HepG2 (cell line): Measurements from ENCODE around the gene TAS1R3. TPM values are rescaled to one million over a fixed set of nuclear protein-coding genes. Genes with fewer than 3 reads are reported as not detected.

Source experiments
- ADNP ChIP-seq: sonication (generic); formaldehyde crosslinking; IDR thresholded peaks from 2 replicates; pipeline ENCODE4 v1.4.0; 2020; ENCODE audit warnings: missing genetic modification reagents
- CBX2 ChIP-seq, 2 experiments: fragments of 200-600 bp in 1 of 2; sonication (generic); formaldehyde crosslinking in 1 of 2; IDR thresholded peaks; 2 replicates each; pipeline versions ENCODE4 v1.7.0 to v1.8.1; 2018 to 2022; ENCODE audit warnings: low read depth in 2 of 2, low read length in 1 of 2, mild to moderate bottlenecking in 1 of 2, missing genetic modification reagents in 1 of 2
- FOXC1 ChIP-seq: sonication (generic); formaldehyde crosslinking; IDR thresholded peaks from 2 replicates; pipeline ENCODE4 v1.8.0; 2022; ENCODE audit warnings: mild to moderate bottlenecking, missing genetic modification reagents, borderline replicate concordance
- GFI1 ChIP-seq: sonication (generic); formaldehyde crosslinking; IDR thresholded peaks from 2 replicates; pipeline ENCODE4 v1.5.0; 2020; ENCODE audit warnings: missing genetic modification reagents, mild to moderate bottlenecking, borderline replicate concordance
- GPN1 ChIP-seq: sonication (generic); formaldehyde crosslinking; IDR thresholded peaks from 2 replicates; pipeline ENCODE4 v1.5.1; 2020; ENCODE audit warnings: missing genetic modification reagents, borderline replicate concordance
- JUNB ChIP-seq: sonication (generic); formaldehyde crosslinking; IDR thresholded peaks from 2 replicates; pipeline ENCODE4 v1.8.0; 2022; ENCODE audit warnings: missing genetic modification reagents, mild to moderate bottlenecking, borderline replicate concordance
- MTA1 ChIP-seq: sonication (generic); formaldehyde crosslinking; IDR thresholded peaks from 2 replicates; pipeline ENCODE4 v1.4.0; 2020; ENCODE audit warnings: missing genetic modification reagents, mild to moderate bottlenecking, borderline replicate concordance
- NR2F6 ChIP-seq, 2 experiments: IDR thresholded peaks; 2 replicates each; pipeline ENCODE4 v1.6.1; 2016; ENCODE audit warnings: antibody characterized with exemption in 1 of 2, mild to moderate bottlenecking in 1 of 2
- POLR2A ChIP-seq, 2 experiments: IDR thresholded peaks; 2 replicates each; pipeline ENCODE4 v1.6.1; 2011; ENCODE audit warnings: low read depth in 2 of 2, low read length in 2 of 2, mild to moderate bottlenecking in 1 of 2, moderate library complexity in 1 of 2; ENCODE audit not compliant: insufficient read depth in 1 of 2
- TCF7 ChIP-seq: sonication (generic); IDR thresholded peaks from 2 replicates; pipeline ENCODE4 v1.6.1; 2016; ENCODE audit warnings: antibody characterized with exemption, low read depth
- ZNF10 ChIP-seq: sonication (generic); formaldehyde crosslinking; IDR thresholded peaks from 2 replicates; pipeline ENCODE4 v1.4.0; 2020; ENCODE audit warnings: mild to moderate bottlenecking, low read depth, missing genetic modification reagents, borderline replicate concordance
- ZNF224 ChIP-seq: sonication (generic); formaldehyde crosslinking; IDR thresholded peaks from 2 replicates; pipeline ENCODE4 v1.5.0; 2020; ENCODE audit warnings: mild to moderate bottlenecking, missing genetic modification reagents
- ZNF282 ChIP-seq: fragments of 450-650 bp; IDR thresholded peaks from 2 replicates; pipeline ENCODE4 v1.6.1; 2018; ENCODE audit not compliant: partially characterized antibody
- ZNF296 ChIP-seq: sonication (generic); formaldehyde crosslinking; conservative IDR thresholded peaks from 2 replicates; pipeline ENCODE4 v1.5.0; 2020; ENCODE audit warnings: mild to moderate bottlenecking, missing genetic modification reagents
- ZNF367 ChIP-seq: sonication (generic); formaldehyde crosslinking; IDR thresholded peaks from 2 replicates; pipeline ENCODE4 v1.4.0; 2020; ENCODE audit warnings: missing genetic modification reagents, borderline replicate concordance
- polyA plus RNA-seq, 8 experiments: library from polyadenylated mRNA; depleted of rRNA in 3 of 8; stranded (reverse) in 7 of 8; unstranded in 1 of 8; fragments of >200 nt; fragmentation: Illumina TruSeq in 4 of 8; extraction: Trizol in 4 of 8; gene quantifications; 2 replicates each; pipeline versions ENCODE4 v1.2.1 to v1.2.3, GENCODE V29; 2011 to 2016; ENCODE audit warnings: low read depth in 4 of 8, missing spikeins in 1 of 8, mixed read lengths in 1 of 8; ENCODE audit not compliant: insufficient read depth in 1 of 8
- total RNA-seq, 5 experiments: library from RNA; depleted of rRNA; stranded (reverse); fragments of >200 nt; fragmentation: Illumina TruSeq; extraction: Trizol; gene quantifications; 2 replicates each; pipeline ENCODE4 v1.2.3, GENCODE V29; 2016; ENCODE audit warnings: low read depth in 1 of 5
- TF ChIP-seq, protein P1 (sequence below), 2 experiments: sonication (generic) in 1 of 2; formaldehyde crosslinking in 1 of 2; IDR thresholded peaks; 2 replicates each; pipeline versions ENCODE4 v1.4.0 to v1.6.1; 2018 to 2020; ENCODE audit warnings: missing genetic modification reagents in 2 of 2, borderline replicate concordance in 1 of 2, low read depth in 1 of 2, mild to moderate bottlenecking in 1 of 2, missing biosample characterization in 1 of 2
- TF ChIP-seq, protein P2 (sequence below), 2 experiments: sonication (generic) in 1 of 2; formaldehyde crosslinking in 1 of 2; IDR thresholded peaks; 2 replicates each; pipeline versions ENCODE4 v1.4.0 to v1.6.1; 2016 to 2020; ENCODE audit warnings: borderline replicate concordance in 1 of 2, low read depth in 1 of 2, mild to moderate bottlenecking in 1 of 2, missing genetic modification reagents in 1 of 2

The TAS1R3 gene
- total and polyA plus RNA-seq, 2 of the 13 experiments (the other 11 are each of a cell fraction or from before 2014, with no cell fraction given), result 0.13 to 0.15 TPM

DNA sequence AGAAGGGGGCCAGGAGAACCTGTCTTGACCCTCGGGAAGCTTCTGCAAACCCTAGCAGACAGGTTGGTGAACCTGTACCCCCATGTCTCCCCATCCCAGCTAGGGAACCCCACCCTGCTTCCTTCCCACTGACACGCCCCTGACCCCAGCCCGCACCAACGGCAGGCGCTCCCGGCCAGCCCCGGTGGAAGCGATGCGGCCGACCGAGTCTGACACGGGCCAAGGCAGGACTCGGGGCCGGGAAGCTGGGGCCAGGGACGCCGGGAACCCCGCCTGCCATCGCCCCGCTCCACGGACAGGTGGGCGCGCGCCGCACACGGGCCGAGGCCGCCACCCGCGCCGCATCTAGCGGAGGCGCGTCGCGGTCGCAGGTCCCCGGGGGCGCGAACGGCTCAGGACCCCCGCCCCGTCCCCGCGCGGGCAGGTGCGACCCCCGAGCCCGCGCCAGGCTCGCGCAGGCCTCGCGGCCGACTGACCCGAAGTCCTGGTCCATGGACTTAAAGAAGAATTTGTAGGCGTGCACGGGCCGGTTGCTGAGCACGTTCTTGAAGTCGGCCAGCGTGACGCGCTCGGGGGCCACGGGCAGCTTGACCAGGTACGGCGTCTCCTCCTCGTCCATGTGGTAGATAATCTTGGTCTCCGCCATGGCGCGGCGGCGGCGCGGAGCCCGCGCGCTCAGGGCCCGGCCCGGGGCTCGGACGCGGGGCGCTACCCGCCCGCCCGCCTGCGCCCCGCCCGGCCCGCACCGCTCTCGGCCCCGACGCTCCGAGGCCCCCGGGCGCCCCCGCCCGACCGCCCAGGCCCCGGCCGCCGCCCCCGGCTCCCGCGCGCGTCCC lies 17.6 kb downstream of the TAS1R3 start (continued):
- TF ChIP-seq, protein P1, sequence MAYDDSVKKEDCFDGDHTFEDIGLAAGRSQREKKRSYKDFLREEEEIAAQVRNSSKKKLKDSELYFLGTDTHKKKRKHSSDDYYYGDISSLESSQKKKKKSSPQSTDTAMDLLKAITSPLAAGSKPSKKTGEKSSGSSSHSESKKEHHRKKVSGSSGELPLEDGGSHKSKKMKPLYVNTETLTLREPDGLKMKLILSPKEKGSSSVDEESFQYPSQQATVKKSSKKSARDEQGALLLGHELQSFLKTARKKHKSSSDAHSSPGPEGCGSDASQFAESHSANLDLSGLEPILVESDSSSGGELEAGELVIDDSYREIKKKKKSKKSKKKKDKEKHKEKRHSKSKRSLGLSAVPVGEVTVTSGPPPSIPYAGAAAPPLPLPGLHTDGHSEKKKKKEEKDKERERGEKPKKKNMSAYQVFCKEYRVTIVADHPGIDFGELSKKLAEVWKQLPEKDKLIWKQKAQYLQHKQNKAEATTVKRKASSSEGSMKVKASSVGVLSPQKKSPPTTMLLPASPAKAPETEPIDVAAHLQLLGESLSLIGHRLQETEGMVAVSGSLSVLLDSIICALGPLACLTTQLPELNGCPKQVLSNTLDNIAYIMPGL (CRISPR knock-in tag; IDR thresholded peaks at IDR 0.05; ENCODE audit: borderline replicate concordance in 1 of 2, low read depth in 1 of 2), result no peak
- TF ChIP-seq GFI1 (CRISPR knock-in tag), result no peak
- no peak for TF ChIP-seq TCF7
- no peak for TF ChIP-seq ZNF224
- no peak for TF ChIP-seq JUNB (CRISPR knock-in tag)
- no peak for TF ChIP-seq GPN1 (CRISPR knock-in tag)
- TF ChIP-seq, protein P2, sequence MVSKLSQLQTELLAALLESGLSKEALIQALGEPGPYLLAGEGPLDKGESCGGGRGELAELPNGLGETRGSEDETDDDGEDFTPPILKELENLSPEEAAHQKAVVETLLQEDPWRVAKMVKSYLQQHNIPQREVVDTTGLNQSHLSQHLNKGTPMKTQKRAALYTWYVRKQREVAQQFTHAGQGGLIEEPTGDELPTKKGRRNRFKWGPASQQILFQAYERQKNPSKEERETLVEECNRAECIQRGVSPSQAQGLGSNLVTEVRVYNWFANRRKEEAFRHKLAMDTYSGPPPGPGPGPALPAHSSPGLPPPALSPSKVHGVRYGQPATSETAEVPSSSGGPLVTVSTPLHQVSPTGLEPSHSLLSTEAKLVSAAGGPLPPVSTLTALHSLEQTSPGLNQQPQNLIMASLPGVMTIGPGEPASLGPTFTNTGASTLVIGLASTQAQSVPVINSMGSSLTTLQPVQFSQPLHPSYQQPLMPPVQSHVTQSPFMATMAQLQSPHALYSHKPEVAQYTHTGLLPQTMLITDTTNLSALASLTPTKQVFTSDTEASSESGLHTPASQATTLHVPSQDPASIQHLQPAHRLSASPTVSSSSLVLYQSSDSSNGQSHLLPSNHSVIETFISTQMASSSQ (IDR thresholded peaks at IDR 0.05; ENCODE audit: low read depth), result no peak
- TF ChIP-seq, protein P2 (CRISPR knock-in tag; IDR thresholded peaks at IDR 0.05; ENCODE audit: borderline replicate concordance), result no peak
- TF ChIP-seq ADNP, result no peak
- TF ChIP-seq ZNF282, result no peak
- TF ChIP-seq ZNF367 (CRISPR knock-in tag), result peak; percentile 43; the same call in 1 of the 2 replicates
- TF ChIP-seq MTA1 (CRISPR knock-in tag), result peak; percentile 7; the same call in 1 of the 2 replicates
- TF ChIP-seq ZNF10, result no peak
- no peak for TF ChIP-seq ZNF296 (CRISPR knock-in tag)
- no peak for TF ChIP-seq CBX2 (IDR thresholded peaks at IDR 0.05; ENCODE audit: low read depth, low read length)
- TF ChIP-seq CBX2 (CRISPR knock-in tag; IDR thresholded peaks at IDR 0.05; ENCODE audit: low read depth), result no peak
- 0 out of 2 replicates have a peak, but pooled peaks have one; percentile 9 for TF ChIP-seq FOXC1 (CRISPR knock-in tag)
- no peak for TF ChIP-seq NR2F6 (IDR thresholded peaks at IDR 0.05)
- no peak; the same call in 1 of the 2 replicates for TF ChIP-seq NR2F6 (CRISPR knock-in tag; IDR thresholded peaks at IDR 0.05)
- TF ChIP-seq POLR2A (IDR thresholded peaks at IDR 0.05; ENCODE audit: insufficient read depth in 1 of 2, low read depth in 2 of 2, low read length in 2 of 2), result 0 out of 4 replicates have a peak, but pooled peaks of 1 of the 2 experiments have one; percentile 17
